ENCODE results near the gene SLC22A15. TPM values are rescaled to one million over a fixed set of nuclear protein-coding genes. Genes with fewer than 3 reads are reported as not detected.

The SLC22A15 gene
- 10 to 100 TPM in 1 of 2 donors, 1 to 10 TPM in 1; 8.3 to 15.6 TPM for total RNA-seq
- 4.3 TPM for polyA plus RNA-seq (2013, experiment 1 of 2)
- 4.1 TPM for polyA plus RNA-seq (2013, experiment 2 of 2)
- long read RNA-seq, experiment 1, partial matches to known transcripts: 3 of 4 reads
- long read RNA-seq, experiment 1, other reads (novel, unspliced or antisense): 1 of 4 reads
- long read RNA-seq, experiment 2, full-length matches to known transcripts: 1 of 4 reads
- long read RNA-seq, experiment 2, partial matches to known transcripts: 0 of 4 reads
- long read RNA-seq, experiment 2, other reads (novel, unspliced or antisense): 3 of 4 reads
- long read RNA-seq, experiment 3, partial matches to known transcripts: 0 of 5 reads
- long read RNA-seq, experiment 3, other reads (novel, unspliced or antisense): 5 of 5 reads
- long read RNA-seq, experiment 4, partial matches to known transcripts: 0 of 1 reads
- long read RNA-seq, experiment 4, other reads (novel, unspliced or antisense): 1 of 1 reads

DNA sequence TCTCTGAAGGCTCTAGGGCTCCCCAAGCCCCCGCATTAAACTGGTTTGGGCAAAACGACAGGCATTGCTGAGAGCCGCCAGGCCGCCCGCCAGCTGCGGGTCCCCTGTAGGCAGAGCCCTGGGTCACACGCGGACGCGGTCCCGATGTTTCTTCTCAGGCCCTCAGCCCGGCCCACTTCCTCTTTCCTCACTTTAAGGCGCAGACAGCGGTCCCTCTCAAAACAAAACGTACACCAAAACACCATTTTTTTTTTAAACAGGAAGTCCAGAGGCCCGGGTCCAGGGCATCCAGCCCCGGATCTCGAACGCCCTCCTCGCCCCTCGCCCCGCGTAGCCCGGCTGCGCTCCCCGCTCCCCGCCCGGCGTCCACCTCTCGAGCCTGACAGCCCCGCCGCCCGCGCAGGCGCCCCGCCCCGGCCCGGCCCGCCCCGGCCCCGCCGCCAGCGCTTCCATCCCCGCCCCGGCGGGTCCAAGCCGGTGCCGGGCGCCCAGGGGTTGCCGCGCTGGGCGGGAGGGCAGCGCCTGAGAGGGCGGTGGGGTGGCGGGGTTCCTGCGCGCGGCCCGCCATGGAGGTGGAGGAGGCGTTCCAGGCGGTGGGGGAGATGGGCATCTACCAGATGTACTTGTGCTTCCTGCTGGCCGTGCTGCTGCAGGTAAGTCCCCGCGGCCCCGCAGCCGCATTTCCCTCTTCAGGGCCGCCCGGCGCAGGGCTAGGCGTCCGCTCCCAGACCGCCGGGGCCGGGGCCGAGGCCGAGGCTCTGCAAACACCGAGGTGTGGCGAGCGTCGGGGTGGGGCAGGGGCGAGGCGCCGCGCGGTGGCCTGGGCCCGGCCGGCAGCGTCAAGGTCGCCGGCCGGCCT is at the start of gene SLC22A15:
Gene SLC22A15 (plus strand): TSS at position 452 of the 859 bp plus-strand sequence. CDS start 115 bp downstream, at position 567.
- 0% methylated on average over 91 of the region's 91 CpGs; no CpG with 5 or more reads in 1 of the 2 experiments for WGBS, 2 experiments (ENCODE audit: insufficient coverage in 1 of 2, insufficient read length in 1 of 2)
- no peak within 1 kb of the TSS for H3K27ac ChIP-seq (ENCODE audit: low read depth, low read length)

DNA sequence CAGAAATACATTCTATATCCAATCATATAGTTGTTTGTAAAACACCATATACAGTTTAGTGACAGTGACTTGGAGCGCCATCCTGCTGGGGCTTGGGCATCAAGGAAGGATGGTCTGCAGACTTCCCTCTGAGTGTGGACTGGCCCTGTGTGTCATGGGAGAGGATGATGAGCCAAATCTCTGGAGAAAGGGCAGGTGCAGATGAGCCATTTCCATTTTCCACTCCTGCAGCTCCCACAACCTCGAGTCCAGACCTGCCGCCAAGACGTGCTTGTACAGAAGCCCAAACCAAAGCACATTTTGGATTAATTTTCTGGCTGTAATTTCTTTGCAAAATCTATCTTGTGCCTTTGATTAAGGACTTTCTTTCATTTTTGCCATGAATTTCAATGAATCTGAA is 48.3 kb upstream of the SLC22A15 start:
- Histone ChIP-seq H3K36me3 (ENCODE audit: control insufficient read depth, insufficient read depth, low read length) (no peaks in the 10 kb centered on the region), H3K9ac (ENCODE audit: extremely low read depth, low read length, poor library complexity, severe bottlenecking) (no peak overlapping the region), H3K4me1 (ENCODE audit: control insufficient read depth, insufficient read depth, low read length) (peaks cover 5% of the 10 kb centered on the region), H3K27me3 (ENCODE audit: control insufficient read depth, insufficient read depth, low read length, poor library complexity, severe bottlenecking) (no peaks in the 10 kb centered on the region), H3K9me3 (ENCODE audit: control insufficient read depth, low read length) (no peaks in the 10 kb centered on the region), H3K4me3 (ENCODE audit: low read length) (no peak overlapping the region), H3K27ac (ENCODE audit: low read depth, low read length) (no peak overlapping the region)
- Mint-ChIP-seq H3K36me3 (ENCODE audit: low read depth) (peaks cover 2% of the 10 kb centered on the region), H3K9me3 (peaks cover 8% of the 10 kb centered on the region), H3K4me3 (no peak overlapping the region), H3K27ac (no peak overlapping the region), H3K4me1 (peaks cover 35% of the 10 kb centered on the region), H3K27me3 (ENCODE audit: insufficient read depth) (no peaks in the 10 kb centered on the region)
- 98 to 100% methylated on average over 3 to 4 of the region's 4 CpGs for WGBS, 2 experiments (ENCODE audit: insufficient coverage in 1 of 2, insufficient read length in 1 of 2)
- no peak for DNase-seq
- TF ChIP-seq, protein P1, sequence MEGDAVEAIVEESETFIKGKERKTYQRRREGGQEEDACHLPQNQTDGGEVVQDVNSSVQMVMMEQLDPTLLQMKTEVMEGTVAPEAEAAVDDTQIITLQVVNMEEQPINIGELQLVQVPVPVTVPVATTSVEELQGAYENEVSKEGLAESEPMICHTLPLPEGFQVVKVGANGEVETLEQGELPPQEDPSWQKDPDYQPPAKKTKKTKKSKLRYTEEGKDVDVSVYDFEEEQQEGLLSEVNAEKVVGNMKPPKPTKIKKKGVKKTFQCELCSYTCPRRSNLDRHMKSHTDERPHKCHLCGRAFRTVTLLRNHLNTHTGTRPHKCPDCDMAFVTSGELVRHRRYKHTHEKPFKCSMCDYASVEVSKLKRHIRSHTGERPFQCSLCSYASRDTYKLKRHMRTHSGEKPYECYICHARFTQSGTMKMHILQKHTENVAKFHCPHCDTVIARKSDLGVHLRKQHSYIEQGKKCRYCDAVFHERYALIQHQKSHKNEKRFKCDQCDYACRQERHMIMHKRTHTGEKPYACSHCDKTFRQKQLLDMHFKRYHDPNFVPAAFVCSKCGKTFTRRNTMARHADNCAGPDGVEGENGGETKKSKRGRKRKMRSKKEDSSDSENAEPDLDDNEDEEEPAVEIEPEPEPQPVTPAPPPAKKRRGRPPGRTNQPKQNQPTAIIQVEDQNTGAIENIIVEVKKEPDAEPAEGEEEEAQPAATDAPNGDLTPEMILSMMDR (conservative IDR thresholded peaks at IDR 0.05): no peak

More for the DNA sequence above, at the start of gene SLC22A15:
- Histone ChIP-seq H3K4me3 (ENCODE audit: low read length) (peak within 1 kb of the TSS; percentile 89), H3K36me3 (ENCODE audit: control insufficient read depth, insufficient read depth, low read length) (no peaks in the 10 kb centered on the region), H3K9ac (ENCODE audit: extremely low read depth, low read length, poor library complexity, severe bottlenecking) (peak within 1 kb of the TSS; percentile 45), H3K9me3 (ENCODE audit: control insufficient read depth, low read length) (no peaks in the 10 kb centered on the region), H3K4me1 (ENCODE audit: control insufficient read depth, insufficient read depth, low read length) (peaks cover 11% of the 10 kb centered on the region), H3K27me3 (ENCODE audit: control insufficient read depth, insufficient read depth, low read length, poor library complexity, severe bottlenecking) (no peaks in the 10 kb centered on the region)
- H3K27ac Mint-ChIP-seq: peak within 1 kb of the TSS; percentile 96
- no peaks in the 10 kb centered on the region for H3K9me3 Mint-ChIP-seq
- DNase-seq: peak; percentile 88
- H3K4me1 Mint-ChIP-seq: peaks cover 40% of the 10 kb centered on the region
- TF ChIP-seq, protein P1 (conservative IDR thresholded peaks at IDR 0.05): peak; percentile 26
- no peaks in the 10 kb centered on the region for H3K27me3 Mint-ChIP-seq (ENCODE audit: insufficient read depth)
- H3K36me3 Mint-ChIP-seq (ENCODE audit: low read depth): no peaks in the 10 kb centered on the region
- peak within 1 kb of the TSS; percentile 90 for H3K4me3 Mint-ChIP-seq

DNA sequence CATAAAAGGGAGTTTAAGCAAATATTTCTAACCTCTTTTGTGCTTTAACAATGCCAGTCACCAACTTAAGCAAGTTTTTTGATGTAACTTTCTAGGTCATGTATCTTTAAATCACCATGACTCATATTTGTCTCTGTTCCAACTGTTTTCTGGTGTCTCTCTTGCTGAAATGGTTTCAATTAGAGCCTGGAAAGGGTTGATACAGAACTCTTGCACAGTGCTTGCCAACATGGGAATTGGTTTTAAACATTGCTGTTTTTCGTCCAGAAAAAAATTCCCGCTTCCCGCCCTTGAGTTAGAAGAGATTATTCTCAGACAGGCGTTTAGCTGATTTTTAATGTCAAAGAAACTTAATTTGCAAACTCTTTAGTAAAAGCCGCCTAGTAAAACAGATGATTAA is 46.4 kb upstream of the SLC22A15 start:
- H3K27me3 Mint-ChIP-seq (ENCODE audit: insufficient read depth): no peaks in the 10 kb centered on the region
- H3K4me3 Mint-ChIP-seq: no peak overlapping the region
- Histone ChIP-seq H3K36me3 (ENCODE audit: control insufficient read depth, insufficient read depth, low read length) (no peaks in the 10 kb centered on the region), H3K27ac (ENCODE audit: low read depth, low read length) (no peak overlapping the region), H3K27me3 (ENCODE audit: control insufficient read depth, insufficient read depth, low read length, poor library complexity, severe bottlenecking) (no peaks in the 10 kb centered on the region), H3K4me3 (ENCODE audit: low read length) (no peak overlapping the region), H3K9me3 (ENCODE audit: control insufficient read depth, low read length) (no peaks in the 10 kb centered on the region), H3K9ac (ENCODE audit: extremely low read depth, low read length, poor library complexity, severe bottlenecking) (no peak overlapping the region), H3K4me1 (ENCODE audit: control insufficient read depth, insufficient read depth, low read length) (no peaks in the 10 kb centered on the region)
- DNase-seq: no peak
- peaks cover 8% of the 10 kb centered on the region for H3K9me3 Mint-ChIP-seq
- TF ChIP-seq, protein P1 (conservative IDR thresholded peaks at IDR 0.05): no peak
- H3K36me3 Mint-ChIP-seq (ENCODE audit: low read depth): peaks cover 5% of the 10 kb centered on the region
- 82% methylated on average over 5 of the region's 5 CpGs; no CpG with 5 or more reads in 1 of the 2 experiments for WGBS, 2 experiments (ENCODE audit: insufficient coverage in 1 of 2, insufficient read length in 1 of 2)
- peaks cover 17% of the 10 kb centered on the region for H3K4me1 Mint-ChIP-seq
- H3K27ac Mint-ChIP-seq: no peak overlapping the region
